Gastroesophageal sphincter (tissue), 3 donors: ENCODE measurements around the gene ZZZ3.

Source experiments
- EP300 ChIP-seq: sonication (generic); formaldehyde crosslinking; IDR thresholded peaks from one replicate; pipeline ENCODE4 v1.6.1; 2017; ENCODE audit warnings: antibody characterized with exemption, mild to moderate bottlenecking
- POLR2A ChIP-seq, 2 donors: fragments of 450-650 bp; IDR thresholded peaks; one replicate each; pipeline ENCODE4 v1.6.1; 2017; ENCODE audit warnings: antibody characterized with exemption in 2 of 2, mild to moderate bottlenecking in 2 of 2, moderate library complexity in 1 of 2
- POLR2AphosphoS5 ChIP-seq: sonication (generic); formaldehyde crosslinking; IDR thresholded peaks from one replicate; pipeline ENCODE4 v1.6.1; 2017; ENCODE audit warnings: antibody characterized with exemption
- TF ChIP-seq, protein P1 (sequence below), 4 experiments: fragments of 200-600 bp in 2 of 4; fragments of 450-650 bp in 2 of 4; sonication (generic) in 1 of 4; IDR thresholded peaks; one replicate each; pipeline ENCODE4 v1.5.1; 2017 to 2019; ENCODE audit warnings: antibody characterized with exemption in 4 of 4, mild to moderate bottlenecking in 2 of 4, moderate library complexity in 2 of 4

DNA sequence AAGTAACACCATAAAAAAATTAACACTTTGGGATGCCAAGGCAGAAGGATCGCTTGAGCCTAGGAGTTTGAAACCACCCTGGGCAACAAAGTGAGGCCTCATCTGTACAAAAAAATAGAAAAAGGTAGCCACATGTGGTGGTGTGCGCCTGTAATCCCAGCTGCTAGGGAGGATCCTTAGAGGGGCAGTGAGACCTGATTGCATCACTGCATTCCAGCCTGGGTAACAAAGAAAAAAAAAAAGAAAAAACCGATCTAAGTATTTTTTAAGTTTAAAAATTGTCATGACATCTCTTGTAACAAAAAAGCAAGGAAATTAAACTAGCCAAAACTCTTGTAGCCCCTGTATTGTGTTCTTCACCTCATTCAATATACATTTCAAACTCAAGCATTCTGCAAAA, 39.5 kb downstream of the ZZZ3 start:
- TF ChIP-seq POLR2AphosphoS5, result no peak
- TF ChIP-seq, protein P1, sequence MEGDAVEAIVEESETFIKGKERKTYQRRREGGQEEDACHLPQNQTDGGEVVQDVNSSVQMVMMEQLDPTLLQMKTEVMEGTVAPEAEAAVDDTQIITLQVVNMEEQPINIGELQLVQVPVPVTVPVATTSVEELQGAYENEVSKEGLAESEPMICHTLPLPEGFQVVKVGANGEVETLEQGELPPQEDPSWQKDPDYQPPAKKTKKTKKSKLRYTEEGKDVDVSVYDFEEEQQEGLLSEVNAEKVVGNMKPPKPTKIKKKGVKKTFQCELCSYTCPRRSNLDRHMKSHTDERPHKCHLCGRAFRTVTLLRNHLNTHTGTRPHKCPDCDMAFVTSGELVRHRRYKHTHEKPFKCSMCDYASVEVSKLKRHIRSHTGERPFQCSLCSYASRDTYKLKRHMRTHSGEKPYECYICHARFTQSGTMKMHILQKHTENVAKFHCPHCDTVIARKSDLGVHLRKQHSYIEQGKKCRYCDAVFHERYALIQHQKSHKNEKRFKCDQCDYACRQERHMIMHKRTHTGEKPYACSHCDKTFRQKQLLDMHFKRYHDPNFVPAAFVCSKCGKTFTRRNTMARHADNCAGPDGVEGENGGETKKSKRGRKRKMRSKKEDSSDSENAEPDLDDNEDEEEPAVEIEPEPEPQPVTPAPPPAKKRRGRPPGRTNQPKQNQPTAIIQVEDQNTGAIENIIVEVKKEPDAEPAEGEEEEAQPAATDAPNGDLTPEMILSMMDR (IDR thresholded peaks at IDR 0.05), result no peak
- no peak for TF ChIP-seq EP300
- TF ChIP-seq POLR2A (IDR thresholded peaks at IDR 0.05), result no peak
